ENCODE measurements around the gene SEPTIN10.
"Not testable (repeated sequence)": the region's sequence is repeated elsewhere in the genome, so short reads cannot be mapped to it uniquely, and the experiment has no call there.

SEPTIN10 gene

DNA sequence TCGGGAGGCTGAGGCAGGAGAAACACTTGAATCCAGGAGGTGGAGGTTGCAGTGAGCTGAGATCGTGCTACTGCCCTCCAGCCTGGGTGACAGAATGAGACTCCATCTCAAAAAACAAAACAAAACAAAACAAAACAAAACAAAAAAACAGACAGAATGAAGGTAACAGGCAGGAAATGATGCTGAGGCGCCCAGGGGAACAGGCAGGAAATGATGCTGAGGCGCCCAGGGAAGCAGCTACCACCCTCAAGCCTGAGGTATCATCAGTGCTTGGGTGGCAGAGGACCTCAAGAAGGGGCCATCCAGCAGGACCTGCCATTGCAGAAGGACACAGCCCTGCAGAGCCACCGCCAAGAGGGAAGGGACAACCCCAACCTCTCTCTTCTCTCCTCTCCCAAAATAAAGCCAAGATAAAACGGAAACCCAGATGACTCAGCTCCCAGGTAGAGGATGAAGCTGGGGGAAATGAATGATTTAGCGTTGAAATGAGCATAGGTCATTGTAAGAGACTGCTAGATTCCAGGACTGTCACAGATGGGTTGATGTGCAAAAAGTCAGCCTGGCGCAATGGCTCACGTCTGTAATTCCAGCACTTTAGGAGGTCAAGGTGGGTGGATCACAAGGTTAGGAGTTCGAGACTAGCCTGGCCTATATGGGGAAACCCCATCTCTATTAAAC, 19.7 kb upstream of the SEPTIN10 start:
- DNase-seq (ENCODE audit: low read depth): no peak

- DNase-seq (ENCODE audit: low read depth): no peak
Measured at GRCh38 chr2:109632158-109632789, 18.5 kb upstream of the SEPTIN10 start.

- DNase-seq (ENCODE audit: low read depth): no peak
Measured at GRCh38 chr2:109631741-109632140, 18.0 kb upstream of the SEPTIN10 start.

DNA sequence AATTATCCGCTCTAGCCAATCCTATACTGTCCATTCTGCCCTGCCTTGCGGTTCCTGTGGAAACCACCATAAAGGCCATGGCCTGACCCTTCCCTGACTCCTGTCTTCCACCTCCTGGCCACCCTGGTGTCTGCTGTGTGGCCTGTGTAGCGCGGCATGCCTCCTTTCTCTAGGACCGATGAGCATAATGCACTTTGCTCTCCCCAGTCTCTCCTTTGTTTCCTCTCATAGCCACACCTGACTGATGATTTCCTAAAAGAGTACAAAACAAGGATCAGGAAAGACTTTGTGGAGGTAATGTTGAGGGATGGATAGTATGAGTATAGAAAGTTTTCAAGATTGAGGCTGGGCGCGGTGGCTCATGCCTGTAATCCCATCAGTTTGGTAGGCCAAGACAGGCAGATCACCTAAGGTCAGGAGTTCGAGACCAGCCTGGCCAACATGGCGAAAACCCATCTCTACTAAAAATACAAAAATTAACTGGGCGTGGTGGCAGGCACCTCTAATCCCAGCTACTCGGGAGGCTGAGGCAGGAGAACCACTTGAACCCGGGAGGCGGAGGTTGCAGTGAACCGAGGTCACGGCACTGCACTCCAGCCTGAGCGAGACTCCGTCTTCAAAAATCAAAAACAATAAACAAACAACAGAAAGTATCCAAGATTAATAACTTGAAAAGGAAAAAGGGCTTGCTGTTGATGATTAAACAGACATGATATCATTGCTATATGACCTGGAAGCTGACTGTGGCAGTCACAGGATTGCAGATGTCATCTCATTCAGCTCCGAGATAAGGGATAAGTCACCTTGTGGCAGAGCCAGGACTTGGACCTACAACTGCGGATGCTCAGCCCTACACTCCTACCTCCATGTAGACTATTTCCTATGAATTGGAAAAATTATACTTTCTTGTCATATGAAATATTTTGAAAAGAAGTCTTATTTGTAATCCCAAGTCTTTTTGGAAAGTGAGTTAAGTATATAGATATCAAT, 17.0 kb upstream of the SEPTIN10 start:
- no peak for DNase-seq (ENCODE audit: low read depth)

DNA sequence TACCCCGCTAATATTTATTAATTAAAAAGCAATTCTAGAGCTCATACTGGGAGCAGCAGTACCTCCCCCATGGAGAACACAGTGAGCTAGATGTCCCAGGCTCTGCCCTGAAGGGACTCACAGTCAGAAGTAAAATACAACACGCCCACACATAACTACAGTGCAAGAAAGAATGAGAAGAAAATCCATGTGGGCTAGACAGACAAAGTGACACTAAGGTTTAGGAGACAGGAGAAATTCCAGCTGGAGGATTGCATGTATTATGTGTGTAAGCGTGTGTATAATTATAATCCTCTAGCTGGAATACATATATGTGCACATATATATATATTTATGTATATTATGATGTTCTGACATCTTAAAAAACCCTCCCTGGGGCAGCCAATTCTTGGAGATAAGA, 16.1 kb upstream of the SEPTIN10 start:
- no peak for DNase-seq (ENCODE audit: low read depth)

GRCh38 chr2:109628321-109628720, 14.6 kb upstream of the SEPTIN10 start:
- DNase-seq (ENCODE audit: low read depth): not testable (repeated sequence)

DNA sequence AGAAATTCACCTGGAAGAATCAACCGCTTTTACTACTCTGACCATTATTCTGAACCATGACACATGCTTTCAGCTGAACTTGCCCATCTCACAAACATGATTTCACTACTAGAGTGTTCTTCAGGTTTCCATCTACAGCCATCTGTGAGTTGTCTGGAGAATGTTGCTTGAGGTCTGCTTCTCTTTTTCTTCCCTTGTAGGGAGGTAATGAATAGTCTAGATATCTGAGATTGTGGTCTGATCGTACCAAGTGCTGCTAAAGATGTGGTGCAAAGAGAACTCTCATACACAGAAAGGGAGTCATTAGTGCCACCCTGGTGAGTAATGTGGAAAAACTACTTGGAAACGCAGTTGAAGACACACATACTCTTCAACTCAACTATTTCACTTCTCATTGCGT, 10.6 kb upstream of the SEPTIN10 start:
- DNase-seq (ENCODE audit: low read depth): no peak

DNA sequence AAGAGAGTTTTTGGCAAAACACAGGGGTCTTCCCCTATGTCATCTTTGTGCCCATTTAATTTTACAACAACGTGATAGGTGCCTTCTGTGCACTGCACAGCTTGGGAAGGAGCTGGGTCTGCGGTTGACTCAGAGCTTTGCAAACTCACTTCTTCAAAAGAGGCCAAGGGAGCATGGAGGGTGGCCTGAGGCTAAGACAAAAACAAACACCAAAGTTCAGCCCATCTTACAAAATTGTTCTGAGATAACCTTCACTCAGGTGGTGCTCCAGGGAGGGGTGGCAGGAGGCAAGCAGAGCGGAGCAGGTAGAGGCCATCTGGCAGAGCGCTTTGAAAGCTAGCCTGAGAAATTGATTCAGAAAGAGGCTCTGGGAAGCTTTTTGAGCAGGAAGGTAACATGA, 10.2 kb upstream of the SEPTIN10 start:
- DNase-seq (ENCODE audit: low read depth): no peak

GRCh38 chr2:109623297-109623696, 9.5 kb upstream of the SEPTIN10 start:
- DNase-seq (ENCODE audit: low read depth): no peak

- no peak for DNase-seq (ENCODE audit: low read depth)
Measured at GRCh38 chr2:109619032-109619615, 5.4 kb upstream of the SEPTIN10 start.

DNA sequence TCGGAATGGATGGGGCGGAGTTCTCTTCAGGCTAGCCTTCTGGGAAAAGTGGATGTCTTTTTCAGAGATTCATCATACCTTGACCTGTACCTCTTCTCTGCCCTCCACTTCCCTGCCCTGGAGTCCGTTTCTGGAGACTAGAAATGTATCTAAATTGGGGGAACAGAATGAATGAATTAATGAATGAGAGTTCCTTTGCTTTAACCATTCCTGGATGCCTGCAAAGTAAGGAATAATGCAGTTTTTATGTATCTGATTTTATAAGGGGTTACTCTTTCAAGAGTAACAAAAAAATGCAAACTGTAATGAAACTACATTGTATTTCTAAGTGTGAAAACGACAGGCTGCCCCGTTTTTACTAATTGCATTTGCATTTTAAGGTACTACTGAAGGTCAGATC, 2.4 kb upstream of the SEPTIN10 start:
- DNase-seq (ENCODE audit: low read depth): no peak

DNA sequence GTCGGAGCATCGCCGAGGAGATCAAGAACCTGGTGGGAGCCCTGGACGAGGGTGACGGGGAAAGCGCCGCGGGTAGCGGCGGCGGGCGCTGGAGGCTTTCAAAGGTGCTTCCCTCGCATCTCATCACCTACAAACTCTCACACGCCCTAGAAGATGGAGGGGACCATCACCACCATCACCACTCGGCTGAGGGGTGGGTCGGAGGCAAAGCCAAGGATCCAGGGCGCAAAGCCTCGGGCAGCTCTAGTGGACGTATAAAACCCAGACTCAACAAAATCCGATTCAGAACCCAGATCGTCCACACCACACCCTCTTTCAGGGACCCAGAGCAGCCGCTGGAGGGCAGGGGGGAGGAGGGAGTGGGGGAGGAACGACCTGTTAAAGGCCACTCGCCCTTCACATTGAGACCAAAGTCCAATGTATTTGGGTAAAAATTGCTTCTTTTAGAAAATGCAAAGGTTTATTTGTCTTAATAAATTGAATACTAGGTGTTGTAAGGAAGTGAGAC, 1.9 kb upstream of the SEPTIN10 start:
- DNase-seq (ENCODE audit: low read depth): no peak

DNA sequence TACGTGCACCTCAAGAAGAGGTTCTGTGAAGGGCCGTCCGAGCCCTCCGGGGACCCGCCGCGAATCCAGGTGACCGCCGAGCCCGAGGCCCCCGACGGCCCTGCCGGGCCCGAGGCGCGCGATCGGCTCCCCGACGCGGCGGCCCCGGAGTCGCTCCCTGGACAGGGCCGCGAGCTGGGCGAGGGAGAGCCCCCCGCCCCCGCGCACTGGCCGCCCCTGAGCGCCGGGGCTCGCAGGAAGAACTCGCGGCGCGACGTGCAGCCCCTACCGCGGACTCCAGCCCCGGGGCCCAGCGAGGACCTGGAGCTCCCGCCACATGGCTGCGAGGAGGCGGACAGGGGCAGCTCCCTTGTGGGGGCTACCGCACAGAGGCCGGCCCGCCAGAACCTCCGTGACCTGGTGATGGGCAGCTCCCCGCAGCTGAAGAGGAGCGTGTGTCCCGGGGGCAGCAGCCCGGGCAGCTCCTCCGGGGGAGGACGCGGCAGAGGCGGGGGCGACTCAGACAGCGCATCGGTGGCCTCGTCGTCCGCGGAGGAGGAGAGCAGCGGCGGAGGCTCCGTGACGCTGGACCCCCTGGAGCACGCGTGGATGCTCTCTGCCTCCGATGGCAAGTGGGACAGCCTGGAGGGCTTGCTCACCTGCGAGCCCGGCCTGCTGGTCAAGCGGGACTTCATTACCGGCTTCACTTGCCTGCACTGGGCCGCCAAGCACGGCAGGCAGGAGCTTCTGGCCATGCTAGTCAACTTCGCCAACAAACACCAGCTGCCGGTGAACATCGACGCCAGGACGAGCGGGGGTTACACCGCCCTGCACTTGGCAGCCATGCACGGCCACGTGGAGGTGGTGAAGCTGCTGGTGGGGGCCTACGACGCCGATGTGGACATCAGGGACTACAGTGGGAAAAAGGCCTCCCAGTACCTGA, 1.2 kb upstream of the SEPTIN10 start:
- no peak for DNase-seq (ENCODE audit: low read depth)

DNA sequence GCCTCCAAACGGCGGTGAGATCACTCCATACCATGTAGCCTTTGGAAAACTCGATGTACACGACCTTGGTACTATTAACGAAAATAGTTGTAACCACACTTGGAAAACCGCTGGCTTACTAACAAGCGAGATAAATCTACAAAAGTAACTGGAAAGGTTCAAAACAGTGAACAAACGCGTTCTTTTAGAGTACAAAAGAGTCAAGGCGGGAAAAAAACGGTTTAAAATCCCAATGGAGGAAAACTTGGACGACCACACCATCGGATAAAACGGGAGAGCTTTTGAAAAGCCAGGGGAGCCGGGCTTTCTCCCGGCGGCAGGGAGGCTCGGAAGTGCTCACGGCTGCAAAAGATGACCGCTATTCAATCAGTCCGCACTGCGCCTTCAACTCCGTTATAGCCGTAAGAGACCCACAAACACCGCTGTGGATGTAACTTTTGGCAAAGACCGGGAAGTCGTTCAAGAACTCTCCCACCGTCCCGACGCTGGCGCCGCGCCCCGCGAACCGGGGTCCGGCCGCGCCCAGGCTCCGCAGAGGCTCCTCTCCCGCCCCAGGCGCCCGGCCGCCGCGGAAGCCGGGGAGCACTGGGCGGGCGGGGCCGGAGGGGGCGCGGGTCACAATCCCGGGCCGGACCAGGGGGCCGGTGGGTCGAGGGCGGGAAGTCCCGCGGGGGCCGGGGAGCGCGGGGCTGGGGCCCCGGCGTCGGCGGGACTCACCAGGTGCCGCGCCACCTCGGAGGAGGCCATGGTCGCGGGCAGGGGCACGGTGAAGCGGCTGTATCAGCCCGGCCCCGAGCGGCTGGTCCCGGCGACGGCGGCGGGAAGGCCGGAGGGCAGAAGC, 465 bp downstream of the SEPTIN10 start:
- no peak for DNase-seq (ENCODE audit: low read depth)

DNA sequence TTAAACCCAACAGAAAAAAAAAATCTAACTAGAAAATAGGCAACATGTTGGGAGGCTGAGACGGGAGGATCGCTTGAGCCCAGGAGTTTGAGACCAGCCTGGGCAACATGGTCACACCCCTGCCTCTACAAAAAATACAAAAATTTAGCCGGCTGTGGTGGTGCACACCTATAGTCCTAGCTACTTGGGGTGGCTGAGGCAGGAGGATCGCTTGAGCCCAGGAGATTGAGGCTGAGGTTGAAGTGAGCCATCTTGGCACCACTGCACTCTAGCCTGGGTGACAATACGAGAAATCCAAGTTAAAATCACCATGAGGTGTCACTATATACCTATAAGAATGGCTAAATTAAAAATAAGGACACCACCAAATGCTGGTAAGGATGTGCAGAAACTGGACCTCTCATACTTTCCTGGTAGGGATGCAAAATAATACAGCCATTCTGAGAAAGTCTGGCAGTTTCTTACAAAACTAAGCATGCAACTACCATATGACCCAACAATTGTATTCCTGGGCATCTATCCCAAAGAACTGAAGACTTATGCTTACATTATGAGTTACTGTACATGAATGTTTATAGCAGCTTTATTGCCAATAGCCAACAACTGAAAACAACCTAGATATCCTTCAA, 2.2 kb downstream of the SEPTIN10 start:
- no peak for DNase-seq (ENCODE audit: low read depth)

DNA sequence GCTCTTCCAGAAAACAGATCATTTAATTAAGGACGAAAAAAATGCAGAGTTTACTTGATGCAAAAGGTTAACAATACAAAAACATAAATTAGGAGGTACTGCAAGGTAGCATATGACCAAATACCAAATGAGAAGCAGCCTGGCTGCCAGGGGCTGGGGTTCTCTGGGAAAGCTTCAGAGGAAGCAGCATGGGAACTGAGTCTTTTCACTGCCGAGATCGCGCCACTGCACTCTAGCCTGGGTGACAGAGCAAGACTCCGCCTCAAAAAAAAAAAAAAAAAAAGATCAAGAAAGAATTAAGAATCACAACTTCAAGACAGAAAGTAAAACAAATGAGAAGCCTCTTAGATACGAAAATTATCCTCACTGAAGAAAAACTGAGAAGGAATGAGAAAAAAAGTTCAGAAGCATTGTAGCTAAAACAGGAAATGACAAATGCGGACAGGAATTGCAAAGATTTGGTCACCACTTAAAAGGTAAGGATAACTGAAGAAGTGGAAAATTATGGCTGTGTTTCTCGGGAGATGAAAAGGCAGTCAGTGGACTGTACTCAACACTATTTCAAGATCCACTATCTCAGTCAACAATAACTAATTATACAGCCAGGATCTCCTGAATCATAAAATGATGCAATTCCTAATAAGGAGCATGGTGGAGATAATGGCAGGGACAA, 4.3 kb downstream of the SEPTIN10 start:
- no peak for DNase-seq (ENCODE audit: low read depth)

GRCh38 chr2:109607766-109608165, 6.0 kb downstream of the SEPTIN10 start:
- no peak for DNase-seq (ENCODE audit: low read depth)

DNA sequence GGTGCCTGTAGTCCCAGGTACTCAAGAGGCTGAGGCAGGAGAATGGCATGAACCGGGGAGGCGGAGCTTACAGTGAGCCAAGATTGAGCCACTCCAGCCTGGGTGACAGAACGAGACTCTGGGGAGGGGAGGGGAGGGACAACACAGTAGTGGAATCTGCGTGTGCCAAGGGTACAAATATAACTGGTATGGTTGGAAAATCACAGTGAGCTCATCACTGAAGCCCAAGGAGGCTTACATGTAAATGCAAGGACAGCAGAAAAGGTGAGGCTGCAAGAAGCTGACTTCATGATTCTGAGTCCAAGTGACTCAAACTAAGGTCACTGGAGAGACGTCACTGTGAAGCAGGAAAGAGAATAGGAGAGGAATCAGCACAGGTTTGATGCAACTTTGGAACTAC, 9.2 kb downstream of the SEPTIN10 start:
- DNase-seq (ENCODE audit: low read depth): no peak

DNA sequence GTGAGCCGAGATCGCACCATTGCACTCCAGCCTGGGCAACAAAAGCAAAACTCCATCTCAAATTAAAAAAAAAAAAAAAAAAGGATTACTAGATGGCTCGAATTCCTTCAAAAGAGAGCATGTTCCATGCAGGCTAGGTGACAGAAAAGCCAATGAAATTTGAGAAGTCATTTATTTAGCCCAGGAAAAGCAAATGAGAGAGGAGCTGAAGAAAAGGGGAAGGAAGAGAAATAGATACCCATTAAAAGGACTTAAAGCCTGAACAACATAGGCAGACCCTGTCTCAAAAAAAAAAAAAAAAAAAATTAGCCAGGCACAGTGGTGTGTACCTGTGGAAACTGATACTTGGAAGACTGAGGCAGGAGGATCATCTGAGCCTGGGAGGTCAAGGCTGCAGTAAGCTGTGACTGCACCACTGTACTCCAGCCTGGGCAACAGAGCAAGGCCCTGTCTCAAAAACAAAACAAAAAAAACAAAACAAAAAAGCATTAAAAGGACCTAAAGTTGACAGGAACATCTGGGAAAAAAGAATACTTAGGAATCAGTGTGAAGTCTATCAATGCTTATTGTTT, 11.1 kb downstream of the SEPTIN10 start:
- no peak for DNase-seq (ENCODE audit: low read depth)

Measured in stimulated activated CD8-positive, alpha-beta memory T cell treated with anti-CD3 and anti-CD28 coated beads, Interleukin-15, amount 100 ng/mL, for 24 hours (primary cell).